ENCODE results near the gene IGSF5.
A peak's percentile ranks its signal among the peaks of the same experiment; 100 is the strongest.
"Not testable (repeated sequence)": the region's sequence is repeated elsewhere in the genome, so short reads cannot be mapped to it uniquely, and the experiment has no call there.

The IGSF5 gene

DNA sequence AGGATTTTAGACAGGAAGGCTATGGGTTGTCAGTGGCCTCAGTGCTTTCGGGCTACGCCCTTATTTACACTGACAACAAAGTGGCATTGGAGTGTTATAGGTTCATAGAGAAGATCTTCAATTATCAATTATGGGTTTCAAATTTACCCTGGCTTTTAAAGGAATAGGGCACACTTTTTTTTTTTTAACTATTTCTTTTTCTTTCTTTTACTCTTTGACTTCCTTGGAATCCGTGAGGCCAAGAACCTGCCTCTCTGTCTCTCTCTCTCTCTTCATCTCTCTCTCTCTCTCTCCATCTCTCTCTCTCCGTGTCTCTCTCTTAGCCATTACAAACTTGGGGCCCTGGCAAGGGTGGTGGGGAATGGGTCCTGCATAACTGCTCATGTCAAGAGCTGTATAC is at the start of gene IGSF5:
IGSF5 (plus strand) TSS at position 301 of the 400 bp plus-strand sequence. CDS start 327 bp downstream, outside the sequence.
- DNase-seq (ENCODE audit: low spot score): not testable (repeated sequence)

DNA sequence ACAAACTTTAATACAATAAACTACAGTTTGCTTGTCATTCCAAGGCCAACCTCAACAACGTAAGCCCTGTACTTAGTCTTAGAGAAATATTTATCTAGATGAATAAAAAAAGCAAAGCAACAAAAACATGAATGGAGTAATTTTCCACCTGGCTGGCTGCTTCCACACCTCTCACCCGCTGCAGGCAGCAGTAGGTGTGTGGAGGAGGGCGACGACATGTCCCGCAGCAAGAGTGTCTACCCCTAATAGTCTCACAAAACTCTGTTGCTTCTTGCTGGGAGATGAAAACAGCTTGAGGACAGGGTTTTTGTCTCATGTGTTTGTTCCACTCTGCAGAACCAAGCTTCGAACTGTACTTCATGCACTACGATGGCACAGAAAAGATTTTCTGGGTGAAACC is 48.8 kb upstream of the IGSF5 start:
- no peak for DNase-seq (ENCODE audit: low spot score)

DNA sequence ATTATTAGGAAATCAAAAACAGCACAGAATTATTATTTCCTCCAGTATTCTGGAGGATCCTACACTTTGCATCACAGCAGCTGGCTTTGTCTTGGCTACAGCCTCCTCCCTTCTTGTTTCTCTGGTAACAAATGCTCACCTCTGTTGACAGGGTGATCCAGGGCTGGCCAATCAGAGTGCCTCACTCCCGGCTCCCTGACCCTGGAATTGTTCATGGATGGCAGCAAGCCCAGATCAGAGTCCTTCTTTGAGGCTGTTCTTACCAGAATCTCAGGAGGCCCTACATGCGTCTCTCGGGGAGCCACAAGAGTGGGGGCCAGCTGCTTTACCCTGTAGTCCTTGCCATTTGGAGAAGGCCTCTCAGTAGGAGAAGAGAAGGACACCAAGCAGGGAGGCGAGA is 48.4 kb upstream of the IGSF5 start:
- no peak for DNase-seq (ENCODE audit: low spot score)

DNA sequence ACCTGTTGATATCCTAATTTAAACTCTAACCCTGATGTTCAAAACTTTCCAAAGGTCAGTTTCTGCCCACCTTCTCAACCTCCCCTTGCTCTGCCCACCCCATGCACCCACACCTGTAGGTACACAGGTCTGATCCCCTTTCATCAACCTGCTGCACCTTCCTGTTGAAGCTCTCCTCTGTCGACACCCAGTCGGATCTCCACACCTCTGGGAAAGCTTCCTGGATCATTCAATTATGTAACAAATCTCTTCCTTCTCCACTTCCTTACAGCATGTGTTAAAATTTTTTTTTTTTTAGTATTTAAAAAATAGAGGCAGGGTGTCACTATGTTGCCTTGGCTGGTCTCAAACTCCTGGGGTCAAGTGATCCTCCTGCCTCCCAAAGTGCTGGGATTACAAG is 44.7 kb upstream of the IGSF5 start:
- no peak for DNase-seq (ENCODE audit: low spot score)

DNA sequence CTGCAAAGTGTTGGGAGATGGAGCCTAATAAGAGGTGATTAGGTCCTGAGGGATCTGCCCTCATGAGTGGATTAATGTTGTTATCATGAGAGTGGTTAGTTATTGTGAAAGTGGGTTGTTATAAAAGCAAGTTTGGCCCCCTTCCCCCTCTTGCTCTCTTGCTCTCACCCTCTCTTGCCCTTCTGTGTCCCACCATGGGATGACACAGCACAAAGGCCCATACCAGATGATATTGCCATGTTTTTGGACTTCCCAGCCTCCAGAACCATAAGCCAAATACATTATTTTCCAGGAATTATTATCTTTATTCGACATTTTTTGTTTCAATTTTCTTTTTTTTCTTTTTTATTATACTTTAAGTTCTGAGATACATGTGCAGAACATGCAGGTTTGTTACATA is 41.4 kb upstream of the IGSF5 start:
- DNase-seq (ENCODE audit: low spot score): no peak

DNA sequence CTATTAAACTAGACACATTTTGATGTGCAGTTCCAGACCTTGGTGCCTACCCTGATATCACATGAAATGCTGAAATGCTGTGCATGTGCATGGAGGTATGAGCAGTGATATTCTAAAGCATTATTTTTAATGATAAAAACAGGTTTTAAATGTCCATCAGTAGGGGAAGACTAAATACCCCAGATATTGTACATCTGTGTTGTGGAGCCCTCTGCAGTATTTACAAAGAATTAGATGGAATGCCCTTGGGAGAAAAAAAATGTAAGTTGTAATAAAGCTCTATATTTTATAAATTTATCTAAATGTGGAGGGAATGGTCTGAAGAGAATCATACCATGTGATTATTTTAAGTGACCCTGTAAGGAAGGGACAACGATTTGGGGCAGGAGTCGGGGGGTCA is 39.1 kb upstream of the IGSF5 start:
- peak; percentile 19 for DNase-seq (ENCODE audit: low spot score)

DNA sequence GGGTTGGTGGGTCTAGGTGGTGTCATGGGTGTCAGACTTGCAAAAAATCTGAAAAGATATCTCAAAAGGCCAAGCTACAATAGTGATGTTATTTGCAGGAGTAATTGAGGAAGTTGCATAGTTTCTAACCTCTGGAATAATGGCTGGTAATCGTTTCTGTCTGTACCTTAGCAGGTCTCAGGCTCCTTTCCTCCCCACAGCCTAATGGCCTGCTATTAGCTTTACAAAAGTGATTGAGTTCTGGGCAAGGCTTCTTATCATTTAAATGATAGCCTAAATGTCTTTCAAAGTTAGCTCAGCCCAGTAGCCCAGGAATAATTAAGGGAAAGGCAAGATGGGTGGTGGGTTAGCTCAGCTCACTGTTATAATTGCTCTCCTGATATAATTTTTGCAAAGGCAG is 37.7 kb upstream of the IGSF5 start:
- DNase-seq (ENCODE audit: low spot score): no peak

DNA sequence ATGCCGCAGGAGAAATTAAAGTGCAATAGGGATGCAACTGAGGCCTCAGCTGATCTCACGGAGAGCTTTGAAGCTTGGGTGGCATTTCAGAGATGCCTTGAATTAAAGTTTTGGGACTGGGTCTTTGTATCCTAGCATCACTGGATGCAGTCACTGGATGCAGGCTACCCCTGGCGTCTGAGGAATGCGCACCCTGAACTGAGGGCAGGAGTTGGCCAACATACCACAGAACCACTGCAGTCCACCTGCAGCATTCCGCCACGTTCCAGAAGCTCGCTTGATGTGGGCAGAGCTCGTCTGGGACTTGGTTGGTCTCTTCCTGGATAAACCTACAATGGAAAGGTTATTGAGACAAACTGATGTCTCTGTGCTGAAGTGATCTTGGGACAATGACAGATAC is 34.1 kb upstream of the IGSF5 start:
- no peak for DNase-seq (ENCODE audit: low spot score)

DNA sequence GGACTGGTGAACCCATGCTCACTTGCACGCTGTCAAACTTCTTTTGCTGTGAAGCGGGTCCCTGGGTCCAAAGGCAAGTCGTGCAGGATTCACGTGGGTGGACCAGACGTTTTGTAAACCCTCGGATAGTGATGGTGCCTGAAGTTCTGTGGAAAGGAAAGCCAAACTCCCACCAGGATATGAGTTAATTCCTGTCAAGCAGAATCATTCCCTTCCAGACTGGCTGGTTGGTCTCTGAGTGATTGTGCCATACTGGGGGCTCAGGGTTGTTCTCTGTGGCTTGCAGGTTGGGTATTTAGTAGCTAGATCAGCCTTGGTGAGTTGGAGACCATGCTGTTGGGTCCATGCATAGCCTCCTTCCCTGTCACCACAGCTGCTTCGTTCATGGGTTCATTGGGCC is 32.7 kb upstream of the IGSF5 start:
- no peak for DNase-seq (ENCODE audit: low spot score)

DNA sequence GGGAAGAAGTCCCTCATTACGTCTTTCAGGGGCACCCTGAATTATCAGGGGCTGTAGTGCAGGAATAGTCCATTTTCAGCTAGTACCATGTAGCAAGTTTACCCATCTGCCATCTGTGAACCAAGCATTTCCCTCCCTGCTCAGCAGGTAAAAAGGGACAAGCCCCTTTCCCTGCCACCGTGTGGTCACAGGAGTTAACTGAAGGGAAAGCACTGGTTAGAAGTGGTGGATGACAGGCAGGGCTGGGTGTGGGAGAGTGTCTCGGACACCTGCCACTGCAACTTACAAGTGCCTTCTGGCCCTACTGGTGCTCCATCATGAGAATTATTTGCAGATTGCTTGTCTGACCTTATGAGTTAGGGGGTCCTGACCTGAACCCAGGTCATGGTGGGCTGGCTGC is 32.0 kb upstream of the IGSF5 start:
- peak; percentile 38 for DNase-seq (ENCODE audit: low spot score)

DNA sequence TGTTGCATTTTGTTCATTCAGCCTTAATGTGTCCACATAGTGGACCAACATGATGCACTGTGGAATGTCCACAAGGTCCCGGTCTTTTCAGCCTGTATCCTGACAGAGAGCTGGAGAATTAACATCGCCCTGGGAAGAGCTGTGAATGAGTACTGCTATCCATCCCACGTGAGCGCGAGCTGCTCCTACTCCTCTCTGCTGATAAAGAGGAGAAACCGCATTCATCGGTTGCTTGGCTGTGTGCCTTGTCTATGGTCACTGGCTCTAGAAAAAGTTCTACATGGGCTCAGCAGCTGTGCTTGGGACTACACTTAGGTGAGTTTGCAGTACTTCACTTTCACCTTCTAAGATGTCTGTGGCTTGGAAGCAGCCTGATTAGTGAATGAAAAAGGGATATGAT is 31.1 kb upstream of the IGSF5 start:
- DNase-seq (ENCODE audit: low spot score): no peak

DNA sequence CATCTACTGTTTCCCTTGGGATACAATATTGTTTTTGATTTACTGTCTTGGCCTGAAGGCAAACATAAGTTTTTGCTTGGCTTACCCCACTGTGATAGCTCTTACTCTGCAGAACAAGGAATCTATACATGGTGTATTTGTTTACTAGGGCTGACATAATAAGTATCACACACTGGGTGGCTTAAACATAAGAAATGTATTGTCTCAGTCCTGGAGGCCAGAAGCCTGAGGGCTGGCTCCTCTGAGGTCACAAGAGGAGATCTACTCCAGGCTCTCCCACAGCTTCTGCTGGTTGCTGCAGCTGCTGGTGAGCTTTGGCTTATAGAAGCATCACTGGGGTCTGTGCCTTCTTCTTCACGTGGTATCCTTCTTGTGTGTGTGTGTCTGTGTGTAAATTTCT is 30.7 kb upstream of the IGSF5 start:
- no peak for DNase-seq (ENCODE audit: low spot score)

DNA sequence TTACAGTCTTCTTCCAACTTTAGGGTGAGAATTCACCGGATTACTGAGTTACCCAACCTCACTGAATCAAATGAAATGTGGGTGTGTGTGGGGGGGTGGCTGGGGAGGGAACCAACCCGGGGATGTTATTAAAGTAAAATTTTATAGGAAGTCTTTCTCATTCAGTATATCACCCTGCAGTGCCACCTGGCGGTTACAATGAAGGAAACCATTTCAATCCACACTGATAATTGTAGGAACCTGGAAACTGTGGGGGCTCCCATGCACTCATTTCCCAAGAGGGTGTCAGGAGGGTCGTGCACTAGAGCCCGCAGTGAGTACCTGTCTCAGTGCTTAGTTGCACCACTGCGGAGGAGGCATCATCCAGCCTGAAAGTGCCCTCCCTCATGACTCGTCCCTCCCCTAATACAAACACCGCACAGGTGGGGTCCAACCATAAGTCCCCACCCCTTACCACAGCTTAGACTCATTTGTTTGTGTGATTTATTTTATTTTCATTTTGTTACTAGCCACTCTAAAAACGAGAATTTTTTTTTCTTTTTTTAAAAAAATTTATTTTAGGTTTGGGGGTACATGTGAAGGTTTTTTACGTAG is 29.1 kb upstream of the IGSF5 start:
- DNase-seq (ENCODE audit: low spot score): peak; percentile 55

DNA sequence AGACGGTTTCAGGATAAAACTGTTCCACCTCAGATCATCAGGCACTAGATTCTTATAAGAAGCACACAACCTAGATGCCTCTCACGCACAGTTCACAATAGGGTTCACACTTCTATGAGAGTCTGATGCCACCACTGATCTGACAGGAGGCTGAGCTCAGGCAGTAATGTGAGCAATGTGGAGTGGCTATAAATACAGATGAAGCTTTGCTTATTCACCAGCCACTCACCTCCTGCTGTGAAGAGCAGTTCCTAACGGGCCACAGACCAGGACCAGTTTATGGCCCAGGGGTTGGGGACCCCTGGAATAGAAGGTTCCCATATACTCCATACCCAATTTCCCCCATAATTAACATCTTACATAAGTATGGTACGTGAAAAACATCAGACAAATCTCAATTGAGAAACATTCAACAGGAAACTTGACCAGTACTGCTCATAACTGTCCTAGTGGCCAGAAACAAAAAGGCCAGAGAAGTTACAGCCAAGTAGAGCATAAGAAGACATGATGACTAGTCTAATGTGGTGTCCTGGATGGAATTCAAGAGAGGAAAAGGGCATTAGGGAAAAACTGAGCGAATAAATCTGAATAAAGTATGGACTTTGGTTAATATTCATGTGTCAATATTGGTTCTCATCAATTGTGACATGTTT is 24.7 kb upstream of the IGSF5 start:
- no peak for DNase-seq (ENCODE audit: low spot score)

DNA sequence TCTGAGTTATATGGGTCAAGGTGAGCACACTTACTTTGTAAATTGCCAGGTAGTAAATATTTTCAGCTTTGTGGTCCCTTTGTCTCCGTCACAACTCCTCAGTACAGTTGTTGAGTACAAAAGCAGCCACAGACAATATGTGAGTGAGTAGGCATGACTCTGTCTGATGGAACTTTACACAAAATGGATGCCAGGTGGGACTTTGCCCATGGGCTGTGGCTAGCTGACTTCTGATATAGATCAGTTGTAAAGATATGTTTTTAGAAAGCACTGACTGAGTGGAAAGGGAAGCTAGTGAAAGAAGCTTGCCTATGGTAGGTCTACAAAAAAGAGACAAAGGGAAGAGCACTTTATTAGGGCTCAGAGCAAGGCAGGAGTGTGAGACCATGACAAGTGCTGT is 23.1 kb upstream of the IGSF5 start:
- DNase-seq (ENCODE audit: low spot score): no peak

DNA sequence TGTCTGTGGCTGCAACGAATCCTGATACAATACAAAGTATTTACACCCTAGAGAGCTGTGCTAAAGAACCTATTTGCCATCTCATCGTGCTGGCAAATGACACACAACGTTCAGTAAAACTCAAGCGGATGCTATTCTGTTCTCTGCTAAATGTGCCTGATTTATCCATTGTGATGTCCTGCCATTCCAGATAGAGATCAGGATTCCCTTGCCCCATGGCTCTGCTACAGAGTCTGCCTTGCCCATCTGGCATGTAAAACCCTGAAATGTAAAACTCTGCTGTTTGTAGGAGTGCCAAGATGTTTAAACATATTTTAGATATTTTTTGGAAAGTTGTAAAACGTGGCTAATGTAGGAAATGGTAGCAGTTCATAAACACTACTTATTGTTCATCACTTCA is 20.0 kb upstream of the IGSF5 start:
- no peak for DNase-seq (ENCODE audit: low spot score)

DNA sequence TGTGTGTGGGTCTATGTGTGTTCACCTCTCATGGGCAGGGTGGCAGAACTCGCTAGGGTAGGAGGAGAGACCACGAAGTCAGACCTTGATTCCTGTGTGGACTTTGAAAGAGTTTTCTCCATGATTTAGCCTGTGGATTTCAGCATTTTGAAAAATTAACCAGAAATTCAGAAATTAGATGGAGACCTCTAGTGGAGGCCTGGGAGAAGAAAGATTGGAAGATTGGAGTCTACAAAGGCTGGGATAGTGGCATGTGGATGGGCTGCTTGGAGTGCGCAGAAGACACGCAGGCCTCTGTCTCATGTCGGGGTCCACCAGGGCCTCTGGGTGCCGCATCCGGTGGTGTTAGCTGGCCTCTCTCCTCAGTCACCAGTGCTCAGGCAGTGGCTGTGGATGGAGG is 18.9 kb upstream of the IGSF5 start:
- DNase-seq (ENCODE audit: low spot score): no peak

DNA sequence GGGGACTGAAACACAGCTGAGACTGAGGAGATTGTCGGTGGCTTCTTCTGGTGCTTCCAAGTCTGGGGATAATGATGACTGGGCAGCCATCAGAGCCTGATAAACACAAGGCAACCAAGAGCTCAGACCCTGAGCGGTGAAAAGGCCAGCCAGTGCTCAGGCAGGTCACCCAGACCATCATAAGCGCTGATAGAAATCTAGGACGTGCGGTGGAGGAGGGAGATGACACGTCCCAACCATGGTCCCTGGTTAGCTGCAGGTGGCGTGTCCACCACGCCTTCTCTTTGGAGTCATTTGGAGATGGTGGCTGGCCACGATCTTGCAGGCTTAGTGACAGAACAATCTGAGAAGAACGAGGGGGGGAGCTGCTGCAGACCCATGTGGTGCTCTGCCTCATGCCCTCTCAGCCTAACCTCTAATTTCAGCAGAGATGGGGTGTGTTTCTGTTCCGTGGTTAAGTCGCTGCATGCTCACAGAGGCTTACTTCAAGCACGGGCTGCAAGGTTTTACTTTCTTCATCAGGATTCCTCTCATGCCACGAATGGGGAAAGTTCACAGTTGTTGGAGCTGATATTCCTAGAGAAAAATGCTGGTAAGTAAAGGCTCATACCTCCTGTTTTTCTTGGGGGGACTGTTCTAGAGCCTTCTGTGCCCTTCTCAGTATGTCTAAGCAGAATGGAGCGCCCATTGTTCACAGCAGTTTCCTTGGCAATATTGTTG is 17.4 kb upstream of the IGSF5 start:
- DNase-seq (ENCODE audit: low spot score): no peak

DNA sequence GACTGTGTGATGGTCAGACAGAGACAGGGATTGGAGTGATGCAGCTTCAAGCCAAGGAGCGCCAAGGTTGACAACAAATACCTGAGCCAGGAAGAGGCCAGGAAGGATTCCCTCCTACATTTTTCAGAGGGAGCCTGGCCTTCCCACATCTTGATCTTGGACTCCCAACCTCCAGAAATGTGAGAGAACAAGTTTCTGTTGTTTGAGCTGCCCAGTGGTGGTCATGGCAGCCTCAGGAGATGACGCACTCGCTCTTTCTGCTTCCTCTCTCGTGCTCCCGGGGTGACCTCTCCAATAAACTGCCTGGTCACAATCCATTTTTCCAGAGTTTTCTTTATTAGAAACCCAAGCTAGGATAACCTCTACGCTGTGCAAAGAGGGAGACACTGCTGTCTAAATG is 16.6 kb upstream of the IGSF5 start:
- no peak for DNase-seq (ENCODE audit: low spot score)

DNA sequence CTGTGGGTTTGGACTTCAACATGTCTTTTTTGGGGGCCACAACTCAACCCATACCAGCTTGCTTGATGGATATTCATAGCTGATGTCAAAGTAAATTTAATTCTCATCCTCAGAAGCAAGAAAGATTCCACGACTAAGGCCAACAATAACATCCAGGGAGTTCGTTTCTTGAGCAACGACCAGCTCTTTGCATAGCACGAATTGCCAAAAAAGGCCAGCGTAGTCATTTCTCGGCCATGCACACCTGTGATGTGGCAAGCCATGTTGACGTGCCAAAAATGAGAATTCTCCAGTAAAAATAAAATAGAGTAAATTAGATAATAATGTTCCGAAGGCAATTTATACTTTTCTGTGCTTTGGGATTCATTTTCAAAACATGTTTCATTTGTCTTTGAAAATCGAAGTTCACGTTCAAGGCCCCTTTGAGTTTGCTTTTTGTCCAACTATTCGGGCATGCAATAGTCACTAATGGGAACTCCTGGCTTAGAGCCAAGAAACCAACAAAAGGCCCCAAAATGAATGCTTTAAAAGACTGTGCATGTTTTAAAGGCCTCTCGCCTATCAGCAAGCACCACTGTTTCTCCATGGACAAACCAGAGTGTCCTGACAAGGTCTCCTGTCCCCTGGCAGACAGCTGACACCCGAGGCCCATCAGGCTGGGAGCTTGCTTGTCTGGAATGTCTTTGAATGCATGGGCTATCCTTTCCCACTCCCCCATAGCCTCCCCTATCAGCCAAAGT is 14.4 kb upstream of the IGSF5 start:
- DNase-seq (ENCODE audit: low spot score): no peak

DNA sequence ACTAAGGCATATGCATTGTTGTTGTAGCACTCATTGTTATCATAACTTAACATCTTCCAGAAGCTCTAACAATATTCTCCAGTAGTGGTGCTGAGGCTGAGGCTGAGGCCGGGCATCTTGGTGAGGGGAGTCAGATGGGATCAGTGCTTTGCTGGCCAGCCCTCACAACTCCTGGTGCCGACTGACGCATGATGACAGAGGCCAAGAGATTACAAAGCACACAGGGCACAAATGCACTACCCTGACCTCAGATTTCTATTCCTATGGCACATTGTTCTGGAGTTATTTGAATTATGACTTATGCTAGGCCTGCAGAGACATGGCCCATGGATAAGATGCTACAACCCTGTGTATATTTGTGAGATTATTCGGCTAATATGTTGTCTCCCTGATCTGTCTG is 8.3 kb upstream of the IGSF5 start:
- DNase-seq (ENCODE audit: low spot score): no peak

DNA sequence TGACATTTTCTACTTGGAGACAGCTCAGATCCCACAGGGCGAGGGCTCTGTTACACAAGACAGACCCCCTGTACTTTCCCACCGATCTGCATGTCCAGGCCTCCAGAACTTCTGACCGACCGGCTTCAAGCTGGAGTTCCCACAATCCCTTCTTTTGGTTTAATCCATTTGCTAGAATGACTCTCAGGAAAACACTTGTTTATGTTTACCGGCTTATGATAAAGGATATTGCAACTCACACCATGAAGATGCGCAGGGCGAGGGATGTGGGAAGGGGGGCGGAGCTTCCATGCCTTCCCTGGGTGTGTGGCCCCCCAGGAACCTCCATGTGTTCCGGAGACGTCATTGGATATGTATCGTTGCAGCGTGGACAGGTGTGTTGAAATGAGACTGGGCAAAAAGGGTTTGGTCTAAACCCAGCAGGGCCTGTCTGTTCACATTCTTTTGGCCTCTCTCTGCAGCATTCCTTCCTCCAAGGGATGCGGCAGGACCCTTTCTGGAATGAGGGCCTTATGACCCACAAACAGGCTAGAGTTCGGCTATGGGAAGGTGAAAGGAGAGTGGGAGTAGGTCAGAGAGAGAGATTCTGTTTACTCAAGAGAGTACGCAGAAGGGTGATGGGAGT is 7.5 kb upstream of the IGSF5 start:
- DNase-seq (ENCODE audit: low spot score): no peak

DNA sequence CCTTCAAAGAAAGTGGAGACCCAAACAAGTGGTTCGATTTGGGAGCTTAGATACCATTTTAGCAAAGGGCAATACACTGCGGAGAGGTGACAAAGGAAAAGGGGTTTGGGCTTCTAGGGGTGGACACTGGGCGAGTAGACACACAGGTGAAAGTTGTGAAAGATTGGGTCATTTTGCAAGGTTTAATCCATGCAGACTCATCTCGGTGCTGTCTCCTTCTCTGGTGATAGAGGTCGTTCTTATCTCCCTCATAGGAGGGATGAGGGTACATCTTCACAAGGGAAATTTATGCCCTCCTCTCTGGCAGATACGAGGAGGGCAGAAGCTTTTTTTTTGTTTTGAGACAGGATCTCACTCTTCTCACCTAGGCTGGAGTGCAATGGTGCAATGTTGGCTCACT is 6.4 kb upstream of the IGSF5 start:
- no peak for DNase-seq (ENCODE audit: low spot score)
